Gastrocnemius medialis (tissue), 4 donors: ENCODE measurements around the gene PARS2.

Experiments
- CTCF ChIP-seq, 5 experiments: fragments of 450-650 bp in 3 of 5; fragments of 200-600 bp in 2 of 5; sonication (generic) in 2 of 5; IDR thresholded peaks in 4 of 5; conservative IDR thresholded peaks in 1 of 5; 1 replicate in 4 of 5; 2 replicates in 1 of 5; pipeline ENCODE4 v1.5.1; 2016 to 2019; ENCODE audit warnings: antibody characterized with exemption in 5 of 5, mild to moderate bottlenecking in 3 of 5, moderate library complexity in 3 of 5
- POLR2A ChIP-seq, 2 donors: fragments of 450-650 bp; IDR thresholded peaks; one replicate each; pipeline ENCODE4 v1.6.1; 2017; ENCODE audit warnings: antibody characterized with exemption in 2 of 2, mild to moderate bottlenecking in 2 of 2, moderate library complexity in 2 of 2

GRCh38 chr1:54738244-54738643, 26.1 kb downstream of the PARS2 start:
- no peak for TF ChIP-seq CTCF (IDR thresholded peaks at IDR 0.05 in 4 of 5, conservative IDR thresholded peaks at IDR 0.05 in 1 of 5)
- no peak for TF ChIP-seq POLR2A (IDR thresholded peaks at IDR 0.05)
